GM18909 (cell line): ENCODE results near the gene GET3.

Source experiments
- ATAC-seq: cut with Tn5 transposase; IDR thresholded peaks from one replicate; pipeline ENCODE4 v1.9.1; 2021; ENCODE audit warnings: mild to moderate bottlenecking; ENCODE audit not compliant: unreplicated experiment, poor library complexity

GET3 gene

GRCh38 chr19:12778017-12778904, 41.0 kb downstream of the GET3 start:
- peak; percentile 18 for ATAC-seq

- ATAC-seq, result no peak
Measured at GRCh38 chr19:12778905-12779161, 41.5 kb downstream of the GET3 start.

DNA sequence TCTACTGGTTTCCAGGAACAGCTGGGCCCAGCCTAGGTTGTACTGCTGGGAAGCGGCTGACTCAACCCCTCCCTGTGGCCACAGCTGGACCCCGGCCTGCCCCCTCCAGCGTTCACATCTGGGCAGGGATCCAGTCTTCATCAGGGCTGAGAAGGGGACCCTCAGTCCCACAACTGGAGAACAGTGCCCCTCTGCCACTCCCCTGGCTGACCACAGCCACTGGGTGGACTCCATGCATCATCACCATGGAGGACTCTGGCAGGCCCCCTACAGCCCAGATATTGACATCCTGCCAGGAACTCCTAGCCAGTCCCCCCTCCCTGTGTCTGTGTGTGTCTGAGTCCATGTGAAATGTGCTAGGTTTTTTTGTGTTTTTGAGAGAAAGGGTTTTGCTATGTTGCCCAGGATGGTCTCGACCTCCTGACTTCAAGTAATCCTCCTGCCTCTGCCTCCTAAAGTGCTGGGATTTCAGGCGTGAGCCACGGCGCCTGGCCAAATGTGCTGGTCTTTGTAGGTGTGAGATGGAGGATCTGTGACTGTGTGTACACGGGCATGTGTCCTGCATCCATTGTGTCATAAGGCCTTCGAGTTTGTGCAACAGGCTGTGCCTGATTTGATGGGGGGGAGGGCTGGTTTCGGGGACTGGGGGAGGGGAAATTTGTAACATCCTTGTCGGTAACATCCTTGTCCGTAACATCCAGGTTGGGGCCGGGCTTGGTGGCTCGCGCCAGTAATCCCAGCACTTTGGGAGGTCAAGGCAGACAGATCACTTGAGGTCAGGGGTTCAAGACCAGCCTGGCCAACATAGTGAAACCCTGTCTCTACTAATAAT, 42.1 kb downstream of the GET3 start:
- ATAC-seq, result no peak

DNA sequence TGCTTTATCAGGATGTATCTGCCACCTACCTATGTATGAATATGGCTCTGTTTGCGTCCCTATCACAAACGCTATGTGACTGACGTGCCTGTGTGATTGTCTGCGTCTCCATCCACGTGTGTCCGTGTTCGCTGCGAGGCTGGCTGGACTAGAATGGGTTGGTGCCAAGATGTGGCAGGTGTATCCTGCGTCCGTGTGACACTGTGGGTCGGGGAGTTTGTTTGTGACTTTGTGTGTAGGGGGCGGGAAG, 44.8 kb downstream of the GET3 start:
- ATAC-seq, result no peak

DNA sequence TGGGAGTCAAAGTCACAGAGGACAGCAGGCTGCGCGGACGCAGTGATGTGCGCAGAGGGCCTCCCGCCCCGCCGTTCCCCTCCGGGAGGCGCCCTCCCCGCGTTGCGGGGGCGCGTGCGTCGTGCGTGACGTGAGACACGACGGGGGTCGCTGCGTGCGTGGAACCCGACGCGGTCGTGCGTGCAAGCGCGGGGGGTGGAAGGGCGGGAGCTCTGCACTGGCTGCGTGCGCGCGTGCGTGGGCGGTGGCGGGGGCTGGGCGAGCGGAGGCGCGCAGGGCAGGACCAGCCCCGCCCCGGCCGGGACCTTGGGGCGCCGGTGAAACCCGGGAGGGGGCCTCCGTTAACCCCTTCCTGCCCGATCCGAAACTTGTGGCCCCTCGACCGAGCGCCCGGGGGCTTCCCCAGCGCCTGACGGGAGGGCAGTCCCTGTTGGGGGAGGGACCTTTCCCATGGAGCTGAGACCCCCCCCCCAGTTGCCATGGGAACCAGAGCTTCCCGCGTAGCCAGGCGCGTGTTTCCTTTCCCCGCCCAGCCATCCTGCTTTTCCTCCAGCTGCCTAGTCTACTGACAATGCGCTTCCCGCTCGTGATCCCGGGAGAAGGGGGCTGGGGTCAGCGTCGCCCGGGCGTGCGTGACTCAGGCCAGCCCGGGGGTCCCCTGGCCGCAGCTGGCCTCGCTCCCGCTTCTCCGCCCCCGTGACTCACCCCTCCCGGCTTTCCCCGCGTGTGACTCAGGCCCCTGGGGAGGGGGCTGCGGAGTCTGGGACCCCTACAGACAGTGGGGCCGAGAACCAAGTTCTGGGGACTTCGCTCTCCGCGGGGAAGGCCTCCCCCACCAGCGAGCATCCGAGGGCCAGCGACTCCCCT, 45.4 kb downstream of the GET3 start:
- ATAC-seq, result peak; percentile 40

DNA sequence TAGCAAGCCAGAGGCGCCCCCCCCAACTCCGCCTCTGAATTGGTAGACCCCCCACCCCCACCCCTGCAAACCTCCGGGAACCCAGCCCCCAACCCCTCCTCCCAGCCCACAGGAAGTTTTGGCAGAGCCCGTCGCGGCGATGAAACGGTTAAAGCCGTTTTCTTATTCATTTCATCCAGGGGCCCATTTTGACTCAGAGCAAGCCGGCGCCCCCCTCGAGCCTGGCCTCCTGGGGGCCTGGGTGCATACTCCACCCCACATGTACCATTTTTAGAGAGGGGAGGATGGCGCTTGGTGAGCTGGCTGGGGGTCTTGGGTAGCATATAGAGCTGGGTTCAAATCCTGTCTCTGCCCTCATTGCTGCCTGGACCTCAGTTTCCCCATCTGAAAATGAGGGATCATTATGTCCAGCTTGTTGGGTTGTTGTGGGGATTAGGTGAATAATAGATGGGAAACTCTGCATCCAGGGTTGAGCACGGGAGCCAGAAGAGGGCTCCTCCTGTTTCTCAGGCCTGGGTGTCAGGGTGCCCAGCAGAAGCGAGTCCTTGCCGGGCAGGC, 46.1 kb downstream of the GET3 start:
- ATAC-seq, result no peak

GRCh38 chr19:12783849-12784393, 46.6 kb downstream of the GET3 start:
- no peak for ATAC-seq

GRCh38 chr19:12784394-12784870, 47.1 kb downstream of the GET3 start:
- no peak for ATAC-seq

DNA sequence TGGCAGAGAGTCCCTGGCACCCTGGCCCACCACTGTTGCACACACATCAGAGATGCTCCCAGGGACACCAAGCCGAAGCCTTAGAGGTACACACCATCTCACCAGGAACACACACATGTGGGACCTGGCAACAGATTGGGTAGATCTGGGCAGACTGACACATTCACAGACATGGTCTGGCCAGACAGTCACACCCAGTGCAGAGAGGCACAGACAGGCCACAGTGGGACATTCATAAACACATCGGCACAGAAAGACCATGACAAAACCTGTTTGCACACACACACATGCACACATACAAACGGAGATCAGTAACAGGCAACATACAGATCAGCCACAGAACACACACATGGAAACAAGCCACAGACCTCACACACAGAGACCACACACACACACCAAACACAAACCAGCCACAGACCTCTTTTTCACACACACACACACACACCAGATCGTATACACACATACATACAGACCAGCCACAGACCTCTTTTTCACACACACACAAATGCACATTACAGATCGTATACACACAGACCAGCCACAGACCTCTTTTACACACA, 47.7 kb downstream of the GET3 start:
- ATAC-seq, result no peak

DNA sequence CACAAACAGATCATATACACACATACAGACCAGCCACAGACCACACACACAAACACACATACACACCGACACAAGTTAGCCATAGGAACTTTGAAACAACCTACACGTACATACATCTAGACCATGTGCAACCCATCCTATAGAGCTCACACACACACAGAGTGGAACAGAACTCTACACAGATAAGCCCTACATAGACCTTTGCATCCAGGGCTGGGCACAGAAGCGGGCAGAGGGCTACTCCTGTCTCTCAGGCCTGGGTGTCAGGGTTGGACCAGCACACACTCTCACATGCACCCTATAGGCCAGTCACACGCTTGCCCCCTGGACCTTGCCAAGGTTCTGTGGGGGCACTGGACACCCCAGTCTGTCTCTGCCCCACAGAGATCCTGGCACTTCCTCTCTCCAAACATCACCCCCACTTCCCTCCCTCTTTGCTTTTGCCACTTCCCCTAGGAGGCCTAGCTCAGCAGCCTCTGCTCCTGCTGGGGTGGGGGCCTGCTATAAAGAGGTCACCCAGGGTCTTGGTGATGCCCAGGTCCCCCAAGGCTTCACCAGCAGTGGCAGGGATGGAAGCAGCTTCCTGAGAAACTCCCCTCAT, 48.2 kb downstream of the GET3 start:
- ATAC-seq, result no peak

GRCh38 chr19:12786141-12786870, 49.0 kb downstream of the GET3 start:
- ATAC-seq, result no peak

GRCh38 chr19:12786952-12787351, 49.7 kb downstream of the GET3 start:
- ATAC-seq, result no peak

- no peak for ATAC-seq
Measured at GRCh38 chr19:12787458-12787857, 50.2 kb downstream of the GET3 start.

DNA sequence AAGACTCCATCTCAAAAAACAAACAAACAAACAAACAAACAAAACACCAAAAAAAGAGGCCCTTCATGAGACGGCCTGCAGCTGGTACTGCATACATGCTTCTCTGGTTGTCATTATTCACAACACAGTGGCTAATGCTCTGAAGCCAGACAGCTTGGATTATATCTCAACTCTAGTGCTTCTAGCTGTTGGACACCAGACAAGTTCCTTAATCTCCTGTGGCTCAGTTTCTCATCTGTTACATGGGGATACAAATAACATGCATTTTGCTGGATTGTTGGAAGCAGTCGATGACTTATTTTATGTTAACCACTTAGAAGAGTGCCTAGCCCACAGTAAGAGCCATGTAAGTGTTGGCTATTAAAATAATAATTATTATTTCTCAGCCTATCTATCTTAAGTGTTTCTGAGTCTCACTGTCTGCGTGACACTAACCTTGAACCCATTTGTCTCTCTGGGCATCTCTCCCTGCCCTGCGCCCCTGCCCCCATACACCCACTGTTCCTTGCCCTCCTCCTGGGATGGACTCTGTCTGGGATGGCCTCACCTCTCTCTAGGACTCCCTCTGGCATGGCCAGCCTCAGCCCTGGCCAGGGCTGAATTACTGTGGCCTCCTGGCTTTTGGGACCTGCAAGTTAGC, 50.9 kb downstream of the GET3 start:
- ATAC-seq, result no peak

DNA sequence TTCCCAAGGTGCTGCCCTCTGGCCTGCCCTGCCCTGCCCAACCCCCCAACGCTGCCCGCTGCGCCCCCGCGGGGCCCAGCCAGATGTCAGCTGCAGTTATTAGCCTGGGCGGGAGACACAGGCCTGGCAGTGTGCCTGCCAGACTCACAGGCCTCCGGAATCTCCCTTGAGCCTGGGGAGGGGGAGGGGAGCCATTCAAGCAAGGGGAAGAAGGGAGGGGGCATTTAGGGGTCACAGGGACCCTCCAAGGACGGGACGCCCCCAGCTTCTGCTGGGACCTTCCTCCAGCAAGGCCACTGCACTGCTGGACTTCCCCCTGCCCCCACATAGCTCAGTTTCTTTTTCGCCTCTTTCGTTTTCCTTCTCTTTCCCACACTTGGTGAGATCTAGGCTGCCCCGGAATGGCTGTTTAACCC, 51.4 kb downstream of the GET3 start:
- no peak for ATAC-seq

DNA sequence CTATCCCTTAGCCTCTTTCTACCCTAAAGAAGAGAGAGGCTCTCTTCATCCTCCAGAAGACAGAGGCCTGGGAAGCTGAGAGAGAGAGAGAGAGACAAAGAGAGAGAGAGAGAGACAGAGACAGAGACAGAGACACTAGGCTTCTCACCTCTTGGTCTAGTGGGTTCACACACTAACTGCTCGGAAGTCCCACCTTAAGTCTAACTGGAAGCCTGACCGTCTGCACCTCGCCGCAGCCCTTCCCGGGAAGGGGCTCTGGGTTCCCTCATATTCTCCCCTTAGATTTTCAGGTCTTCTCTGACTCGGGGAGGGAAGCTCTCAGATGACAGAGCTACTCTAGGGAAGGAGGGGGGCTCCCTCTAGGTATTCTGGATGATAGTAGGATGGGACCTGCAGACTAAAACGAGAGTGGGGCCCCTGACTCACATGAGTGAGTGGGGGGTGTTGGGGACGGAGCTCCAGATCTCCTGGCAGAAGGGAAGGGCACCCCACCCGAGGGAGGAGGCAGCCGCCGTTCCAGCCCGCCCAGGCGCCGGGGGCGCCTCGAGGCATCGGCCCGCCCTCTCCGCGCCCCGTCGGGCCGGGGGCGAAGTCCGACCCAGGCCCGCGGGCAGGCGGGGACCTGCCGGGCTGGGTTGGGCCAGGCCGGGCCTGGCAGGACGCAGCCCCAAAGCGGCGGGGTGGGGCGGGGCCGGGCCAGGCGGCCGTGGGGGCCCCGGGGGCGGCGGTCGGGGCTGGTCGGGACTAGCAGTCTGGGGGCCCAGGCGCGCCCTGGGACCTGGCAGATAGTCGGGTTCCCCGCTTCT, 52.0 kb downstream of the GET3 start:
- ATAC-seq, result no peak

DNA sequence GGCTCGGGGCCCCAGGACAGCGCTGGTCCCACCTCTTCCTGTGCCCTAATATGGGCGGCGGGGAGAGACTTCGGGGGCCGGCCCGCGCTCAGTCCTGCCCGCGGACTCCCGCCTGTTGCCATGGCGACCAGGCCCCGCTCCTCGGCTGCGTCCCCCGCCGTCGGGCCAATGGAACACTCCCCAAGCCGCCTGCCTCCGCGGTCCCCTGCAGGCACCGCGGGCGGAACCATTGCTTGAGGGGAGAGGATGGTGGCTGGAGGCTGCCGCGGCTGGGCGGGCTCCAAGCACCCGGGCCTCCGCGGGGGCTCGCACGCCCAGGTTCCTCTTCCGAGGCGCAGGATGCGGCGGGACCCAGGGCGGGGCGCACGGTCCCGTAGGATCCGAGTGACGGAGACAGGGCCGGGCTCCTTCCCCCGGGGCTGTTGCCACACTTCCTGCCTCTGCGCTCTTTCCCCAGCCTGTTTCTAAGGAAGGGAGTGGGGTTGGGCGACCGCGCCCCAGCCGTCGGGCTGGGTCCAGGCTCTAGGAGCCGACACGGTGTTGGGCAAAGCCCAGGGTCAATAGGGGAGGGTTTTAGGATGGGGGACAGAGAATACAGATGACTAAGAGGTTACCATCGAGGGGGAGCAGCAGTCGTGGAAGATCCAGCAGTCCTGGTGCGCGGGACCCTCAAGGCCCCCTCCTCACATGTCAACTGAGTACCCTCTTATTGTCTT, 52.8 kb downstream of the GET3 start:
- ATAC-seq, result peak; percentile 47
